Dendritic cell treated with granulocyte-macrophage colony-stimulating factor and Interleukin-4, amounts not matched to agents 40 ng/mL and 50 ng/mL, for 4 days (primary cell): ENCODE results near the gene SPEG.

Source experiments
- H3K27ac Mint-ChIP-seq: one replicate; pipeline ENCODE4 v1.8.0; 2022; ENCODE audit warnings: mild to moderate bottlenecking, mixed read lengths
- H3K27me3 Mint-ChIP-seq: one replicate; pipeline ENCODE4 v1.8.0; 2022; ENCODE audit warnings: mild to moderate bottlenecking, mixed read lengths
- H3K36me3 Mint-ChIP-seq: one replicate; pipeline ENCODE4 v1.8.0; 2022; ENCODE audit warnings: low read depth, mixed read lengths
- H3K4me1 Mint-ChIP-seq: one replicate; pipeline ENCODE4 v1.8.0; 2022; ENCODE audit warnings: low read depth, mixed read lengths
- H3K4me3 Mint-ChIP-seq: one replicate; pipeline ENCODE4 v1.8.0; 2022; ENCODE audit warnings: mild to moderate bottlenecking, moderate library complexity, mixed read lengths
- H3K9me3 Mint-ChIP-seq: one replicate; pipeline ENCODE4 v1.8.0; 2022; ENCODE audit warnings: mixed read lengths
- intact Hi-C: fragments of 100-400 bp; cut with micrococcal nuclease; formaldehyde crosslinking; loops from one replicate; pipeline ENCODE4 v1.15.0; 2022

Gene SPEG

GRCh38 chr2:219507581-219508443 lies 73.2 kb downstream of the SPEG start:
- no peaks in the 10 kb centered on the region for H3K9me3 Mint-ChIP-seq
- intact Hi-C loops, result no loop called here
- H3K36me3 Mint-ChIP-seq, result peaks cover 50% of the 10 kb centered on the region
- no peak overlapping the region for H3K4me3 Mint-ChIP-seq
- H3K4me1 Mint-ChIP-seq, result peaks cover 14% of the 10 kb centered on the region
- peaks cover 48% of the 10 kb centered on the region for H3K27me3 Mint-ChIP-seq
- no peak overlapping the region for H3K27ac Mint-ChIP-seq

GRCh38 chr2:219508444-219508734 lies 73.7 kb downstream of the SPEG start:
- intact Hi-C loops, result no loop called here
- no peak overlapping the region for H3K4me3 Mint-ChIP-seq
- no peaks in the 10 kb centered on the region for H3K9me3 Mint-ChIP-seq
- peaks cover 14% of the 10 kb centered on the region for H3K4me1 Mint-ChIP-seq
- H3K27ac Mint-ChIP-seq, result no peak overlapping the region
- H3K36me3 Mint-ChIP-seq, result peaks cover 44% of the 10 kb centered on the region
- H3K27me3 Mint-ChIP-seq, result peaks cover 53% of the 10 kb centered on the region

- peak overlapping the region; percentile 18 for H3K27ac Mint-ChIP-seq
- peaks cover 36% of the 10 kb centered on the region for H3K36me3 Mint-ChIP-seq
- intact Hi-C loops, result no loop called here
- H3K4me3 Mint-ChIP-seq, result no peak overlapping the region
- peaks cover 16% of the 10 kb centered on the region for H3K4me1 Mint-ChIP-seq
- H3K27me3 Mint-ChIP-seq, result peaks cover 61% of the 10 kb centered on the region
- no peaks in the 10 kb centered on the region for H3K9me3 Mint-ChIP-seq
Observed at GRCh38 chr2:219508971-219509779, 74.5 kb downstream of the SPEG start.

- peaks cover 69% of the 10 kb centered on the region for H3K27me3 Mint-ChIP-seq
Observed at GRCh38 chr2:219509780-219510511, 75.3 kb downstream of the SPEG start.

GRCh38 chr2:219510512-219511135 lies 76.0 kb downstream of the SPEG start:
- intact Hi-C loops, result no loop called here
- H3K27me3 Mint-ChIP-seq, result peaks cover 76% of the 10 kb centered on the region
- H3K36me3 Mint-ChIP-seq, result peaks cover 21% of the 10 kb centered on the region
- H3K9me3 Mint-ChIP-seq, result no peaks in the 10 kb centered on the region
- H3K4me1 Mint-ChIP-seq, result peaks cover 19% of the 10 kb centered on the region
- H3K27ac Mint-ChIP-seq, result peak overlapping the region; percentile 18
- peak overlapping the region; percentile 66 for H3K4me3 Mint-ChIP-seq

More at GRCh38 chr2:219509780-219510511, 75.3 kb downstream of the SPEG start:
- Mint-ChIP-seq H3K9me3 (no peaks in the 10 kb centered on the region), H3K27ac (peak overlapping the region; percentile 18), H3K4me3 (peak overlapping the region; percentile 66), H3K36me3 (peaks cover 28% of the 10 kb centered on the region), H3K4me1 (peaks cover 19% of the 10 kb centered on the region)
- intact Hi-C loops, result no loop called here

GRCh38 chr2:219511547-219512325 lies 77.1 kb downstream of the SPEG start:
- H3K27ac Mint-ChIP-seq, result no peak overlapping the region
- H3K4me3 Mint-ChIP-seq, result no peak overlapping the region
- peaks cover 20% of the 10 kb centered on the region for H3K4me1 Mint-ChIP-seq
- H3K27me3 Mint-ChIP-seq, result peaks cover 87% of the 10 kb centered on the region
- no peaks in the 10 kb centered on the region for H3K9me3 Mint-ChIP-seq
- peaks cover 10% of the 10 kb centered on the region for H3K36me3 Mint-ChIP-seq
- intact Hi-C loops, result no loop called here

GRCh38 chr2:219512524-219513216 lies 78.0 kb downstream of the SPEG start:
- no peak overlapping the region for H3K27ac Mint-ChIP-seq
- intact Hi-C loops, result no loop called here
- peaks cover 26% of the 10 kb centered on the region for H3K4me1 Mint-ChIP-seq
- H3K27me3 Mint-ChIP-seq, result peaks cover 96% of the 10 kb centered on the region
- H3K9me3 Mint-ChIP-seq, result no peaks in the 10 kb centered on the region
- H3K4me3 Mint-ChIP-seq, result no peak overlapping the region
- peaks cover under 1% of the 10 kb centered on the region for H3K36me3 Mint-ChIP-seq

- Mint-ChIP-seq H3K27me3 (peaks cover 99% of the 10 kb centered on the region), H3K9me3 (no peaks in the 10 kb centered on the region), H3K4me3 (no peak overlapping the region), H3K27ac (no peak overlapping the region), H3K36me3 (no peaks in the 10 kb centered on the region), H3K4me1 (peaks cover 26% of the 10 kb centered on the region)
- intact Hi-C loops, result no loop called here
Observed at GRCh38 chr2:219513787-219514186, 79.1 kb downstream of the SPEG start.

GRCh38 chr2:219514196-219514761 lies 79.6 kb downstream of the SPEG start, which contains the start of gene ASIC4:
Gene ASIC4 (plus strand): TSS chr2:219514482. CDS start chr2:219514725, 243 bp downstream.
- Mint-ChIP-seq H3K4me3 (no peak within 1 kb of the TSS), H3K4me1 (peaks cover 25% of the 10 kb centered on the region), H3K36me3 (no peaks in the 10 kb centered on the region), H3K9me3 (no peaks in the 10 kb centered on the region), H3K27ac (no peak within 1 kb of the TSS), H3K27me3 (peaks cover 97% of the 10 kb centered on the region)
- intact Hi-C loops, result no loop called here

GRCh38 chr2:219514836-219515235 lies 80.2 kb downstream of the SPEG start:
- intact Hi-C loops, result no loop called here
- no peak overlapping the region for H3K27ac Mint-ChIP-seq
- no peaks in the 10 kb centered on the region for H3K36me3 Mint-ChIP-seq
- peaks cover 19% of the 10 kb centered on the region for H3K4me1 Mint-ChIP-seq
- no peaks in the 10 kb centered on the region for H3K9me3 Mint-ChIP-seq
- H3K4me3 Mint-ChIP-seq, result no peak overlapping the region
- H3K27me3 Mint-ChIP-seq, result peaks cover 97% of the 10 kb centered on the region

- intact Hi-C loops, result no loop called here
- peaks cover 12% of the 10 kb centered on the region for H3K4me1 Mint-ChIP-seq
- H3K36me3 Mint-ChIP-seq, result no peaks in the 10 kb centered on the region
- H3K4me3 Mint-ChIP-seq, result no peak overlapping the region
- H3K27me3 Mint-ChIP-seq, result peaks cover 97% of the 10 kb centered on the region
- no peak overlapping the region for H3K27ac Mint-ChIP-seq
- H3K9me3 Mint-ChIP-seq, result no peaks in the 10 kb centered on the region
Observed at GRCh38 chr2:219515874-219516629, 81.4 kb downstream of the SPEG start.

GRCh38 chr2:219516888-219517287 lies 82.2 kb downstream of the SPEG start:
- Mint-ChIP-seq H3K4me1 (peaks cover 18% of the 10 kb centered on the region), H3K9me3 (no peaks in the 10 kb centered on the region), H3K27me3 (peaks cover 97% of the 10 kb centered on the region), H3K36me3 (no peaks in the 10 kb centered on the region), H3K27ac (no peak overlapping the region), H3K4me3 (no peak overlapping the region)
- intact Hi-C loops, result no loop called here
